Fibroblast of the conjunctiva (primary cell): ENCODE measurements around the gene IFT52.
"Not testable (repeated sequence)": the region's sequence is repeated elsewhere in the genome, so short reads cannot be mapped to it uniquely, and the experiment has no call there.

ENCODE experiments used
- DNase-seq: peaks from one replicate; pipeline ENCODE4 v3.0.0-alpha.2; 2010; ENCODE audit warnings: low read depth

IFT52 gene

GRCh38 chr20:43567477-43567876 lies 23.3 kb upstream of the IFT52 start:
- no peak for DNase-seq

- no peak for DNase-seq
These were observed 22.0 kb upstream of the IFT52 start for GRCh38 chr20:43568706-43569105.

GRCh38 chr20:43569282-43569681 lies 21.5 kb upstream of the IFT52 start:
- no peak for DNase-seq

- DNase-seq = no peak
These were observed 20.2 kb upstream of the IFT52 start for GRCh38 chr20:43570496-43570895.

GRCh38 chr20:43571310-43571709 lies 19.4 kb upstream of the IFT52 start:
- DNase-seq = no peak

GRCh38 chr20:43571771-43572170 lies 19.0 kb upstream of the IFT52 start:
- DNase-seq = no peak

GRCh38 chr20:43572891-43573290 lies 17.8 kb upstream of the IFT52 start:
- DNase-seq = no peak

GRCh38 chr20:43576108-43576507 lies 14.6 kb upstream of the IFT52 start:
- DNase-seq = no peak

- DNase-seq = no peak
These were observed 10.6 kb upstream of the IFT52 start for GRCh38 chr20:43579861-43580793.

GRCh38 chr20:43583133-43583864 lies 7.4 kb upstream of the IFT52 start:
- DNase-seq = no peak

- peak; percentile 96 for DNase-seq
These were observed 6.7 kb upstream of the IFT52 start for GRCh38 chr20:43583982-43584432.

GRCh38 chr20:43584448-43585136 lies 6.1 kb upstream of the IFT52 start:
- DNase-seq = peak; percentile 22

- DNase-seq = no peak
These were observed 4.1 kb upstream of the IFT52 start for GRCh38 chr20:43586641-43587040.

GRCh38 chr20:43588526-43588925 lies 2.2 kb upstream of the IFT52 start:
- not testable (repeated sequence) for DNase-seq

- DNase-seq = no peak
These were observed 723 bp upstream of the IFT52 start for GRCh38 chr20:43590036-43590391.

GRCh38 chr20:43601960-43602359 lies 11.2 kb downstream of the IFT52 start:
- not testable (repeated sequence) for DNase-seq

- DNase-seq = no peak
These were observed 12.4 kb downstream of the IFT52 start for GRCh38 chr20:43603124-43603523.

GRCh38 chr20:43605715-43606114 lies 15.0 kb downstream of the IFT52 start:
- DNase-seq = no peak

GRCh38 chr20:43607278-43607677 lies 16.5 kb downstream of the IFT52 start:
- DNase-seq = not testable (repeated sequence)

GRCh38 chr20:43631598-43631997 lies 40.9 kb downstream of the IFT52 start:
- DNase-seq = no peak

GRCh38 chr20:43636429-43636828 lies 45.7 kb downstream of the IFT52 start:
- DNase-seq = no peak

- no peak for DNase-seq
These were observed 51.8 kb downstream of the IFT52 start for GRCh38 chr20:43642548-43642947.
